H9 (cell line): ENCODE results near the gene DHRSX. TPM values are rescaled to one million over a fixed set of nuclear protein-coding genes. Genes with fewer than 3 reads are reported as not detected.

ENCODE experiments used
- DNase-seq: peaks from one replicate; pipeline ENCODE4 v3.0.0-alpha.2; 2017
- H2AFZ ChIP-seq: one replicate; pipeline ENCODE4 v1.6.1; 2013; ENCODE audit warnings: mild to moderate bottlenecking, low read length, control low read depth, moderate library complexity
- H2AK5ac ChIP-seq: 2 replicates; pipeline ENCODE4 v1.6.1; 2013; ENCODE audit warnings: low read length, control low read depth, mixed read lengths; ENCODE audit not compliant: insufficient read length
- H2BK120ac ChIP-seq: one replicate; pipeline ENCODE4 v1.6.1; 2013; ENCODE audit warnings: low read depth, mild to moderate bottlenecking, low read length, control low read depth, inconsistent platforms; ENCODE audit not compliant: poor library complexity, severe bottlenecking
- H2BK12ac ChIP-seq: 2 replicates; pipeline ENCODE4 v1.6.1; 2013; ENCODE audit warnings: low read length, control low read depth, mixed read lengths, low read depth; ENCODE audit not compliant: insufficient read length
- H2BK15ac ChIP-seq: 2 replicates; pipeline ENCODE4 v1.6.1; 2013; ENCODE audit warnings: low read depth, low read length, control low read depth
- H2BK20ac ChIP-seq: one replicate; pipeline ENCODE4 v1.6.1; 2013; ENCODE audit warnings: low read depth, mild to moderate bottlenecking, low read length, control low read depth, inconsistent platforms; ENCODE audit not compliant: poor library complexity, severe bottlenecking
- H2BK5ac ChIP-seq: 2 replicates; pipeline ENCODE4 v1.6.1; 2013; ENCODE audit warnings: low read length, control low read depth, mixed read lengths; ENCODE audit not compliant: insufficient read length
- H3K14ac ChIP-seq: 2 replicates; pipeline ENCODE4 v1.6.1; 2013; ENCODE audit warnings: low read length, control low read depth; ENCODE audit not compliant: insufficient read depth
- H3K18ac ChIP-seq: 2 replicates; pipeline ENCODE4 v1.6.1; 2013; ENCODE audit warnings: low read depth, mild to moderate bottlenecking, mixed read lengths, low read length, control low read depth; ENCODE audit not compliant: insufficient read length
- H3K23ac ChIP-seq: 2 replicates; pipeline ENCODE4 v1.6.1; 2013; ENCODE audit warnings: low read length, control low read depth, mixed read lengths, low read depth; ENCODE audit not compliant: insufficient read length
- H3K23me2 ChIP-seq: 2 replicates; pipeline ENCODE4 v1.6.1; 2013; ENCODE audit warnings: low read depth, mild to moderate bottlenecking, mixed read lengths, low read length, control low read depth; ENCODE audit not compliant: insufficient read length, poor library complexity, severe bottlenecking
- H3K27ac ChIP-seq: 2 replicates; pipeline ENCODE4 v1.5.1; 2013; ENCODE audit warnings: low read length, control low read depth, mixed read lengths, low read depth; ENCODE audit not compliant: insufficient read length
- H3K27me3 ChIP-seq: 2 replicates; pipeline ENCODE4 v1.6.1; 2013; ENCODE audit warnings: low read length, control low read depth, inconsistent platforms; ENCODE audit not compliant: insufficient read depth
- H3K4ac ChIP-seq: 2 replicates; pipeline ENCODE4 v1.6.1; 2013; ENCODE audit warnings: low read depth, mild to moderate bottlenecking, control low read depth, inconsistent platforms, low read length, moderate library complexity
- H3K4me1 ChIP-seq: 2 replicates; pipeline ENCODE4 v1.6.1; 2013; ENCODE audit warnings: low read length, control low read depth, inconsistent platforms; ENCODE audit not compliant: insufficient read depth
- H3K4me2 ChIP-seq: 2 replicates; pipeline ENCODE4 v1.6.1; 2013; ENCODE audit warnings: low read length, control low read depth, mixed read lengths; ENCODE audit not compliant: insufficient read length, insufficient read depth
- H3K56ac ChIP-seq: 2 replicates; pipeline ENCODE4 v1.6.1; 2013; ENCODE audit warnings: low read depth, mild to moderate bottlenecking, mixed read lengths, low read length, control low read depth; ENCODE audit not compliant: insufficient read length
- H3K79me1 ChIP-seq: 2 replicates; pipeline ENCODE4 v1.6.1; 2013; ENCODE audit warnings: low read depth, mild to moderate bottlenecking, moderate library complexity, low read length, control low read depth, inconsistent platforms; ENCODE audit not compliant: insufficient read depth, poor library complexity, severe bottlenecking
- H3K79me2 ChIP-seq: 2 replicates; pipeline ENCODE4 v1.6.1; 2013; ENCODE audit warnings: low read length, control low read depth, inconsistent platforms; ENCODE audit not compliant: insufficient read depth
- H3K9ac ChIP-seq: 2 replicates; pipeline ENCODE4 v1.6.1; 2013; ENCODE audit warnings: low read length, control low read depth, mixed read lengths; ENCODE audit not compliant: insufficient read length; ENCODE audit errors: extremely low read depth
- H3K9me3 ChIP-seq: one replicate; pipeline ENCODE4 v1.6.1; 2013; ENCODE audit warnings: low read depth, low read length, inconsistent platforms; ENCODE audit not compliant: control insufficient read depth
- H3T11ph ChIP-seq: one replicate; pipeline ENCODE4 v1.6.1; 2013; ENCODE audit warnings: mild to moderate bottlenecking, low read length, control low read depth, inconsistent platforms
- H4K20me1 ChIP-seq: one replicate; pipeline ENCODE4 v1.6.1; 2013; ENCODE audit not compliant: control insufficient read depth, insufficient read length, insufficient read depth
- H4K5ac ChIP-seq: 2 replicates; pipeline ENCODE4 v1.6.1; 2013; ENCODE audit warnings: low read depth, mild to moderate bottlenecking, mixed read lengths, low read length, control low read depth; ENCODE audit not compliant: insufficient read length
- H4K8ac ChIP-seq: replicated peaks from 2 replicates; pipeline ENCODE4 v1.6.1; 2013; ENCODE audit warnings: low read length, control low read depth, mixed read lengths, low read depth; ENCODE audit not compliant: insufficient read length
- H4K91ac ChIP-seq: 2 replicates; pipeline ENCODE4 v1.6.1; 2013; ENCODE audit warnings: low read depth, mild to moderate bottlenecking, moderate library complexity, mixed read lengths, low read length, control low read depth; ENCODE audit not compliant: insufficient read length
- H3K27ac Mint-ChIP-seq, 3 experiments: 2 replicates in 2 of 3; 3 replicates in 1 of 3; pipeline ENCODE4 v1.8.0; 2020 to 2021; ENCODE audit warnings: mixed read lengths in 3 of 3, mild to moderate bottlenecking in 1 of 3, moderate library complexity in 1 of 3
- H3K27me3 Mint-ChIP-seq: 2 replicates; pipeline ENCODE4 v1.8.0; 2021; ENCODE audit warnings: low read depth, mild to moderate bottlenecking, moderate library complexity, mixed read lengths
- H3K36me3 Mint-ChIP-seq, 3 experiments: 2 replicates in 2 of 3; 3 replicates in 1 of 3; pipeline ENCODE4 v1.8.0; 2020 to 2021; ENCODE audit warnings: low read depth in 3 of 3, mixed read lengths in 3 of 3; ENCODE audit not compliant: insufficient read depth in 1 of 3
- H3K4me1 Mint-ChIP-seq, 2 experiments: 2 replicates each; pipeline ENCODE4 v1.8.0; 2020; ENCODE audit warnings: mixed read lengths in 2 of 2
- H3K4me3 Mint-ChIP-seq, 2 experiments: 2 replicates in 1 of 2; 3 replicates in 1 of 2; pipeline ENCODE4 v1.8.0; 2020 to 2021; ENCODE audit warnings: mild to moderate bottlenecking in 2 of 2, mixed read lengths in 2 of 2, moderate library complexity in 1 of 2
- H3K9me3 Mint-ChIP-seq, 2 experiments: 2 replicates in 1 of 2; 3 replicates in 1 of 2; pipeline ENCODE4 v1.8.0; 2020; ENCODE audit warnings: mild to moderate bottlenecking in 2 of 2, mixed read lengths in 2 of 2, moderate library complexity in 1 of 2
- CTCF ChIP-seq: fragments of 200-600 bp; sonication (generic); conservative IDR thresholded peaks from 3 replicates; pipeline ENCODE4 v1.8.0; 2021; ENCODE audit warnings: antibody characterized with exemption, mild to moderate bottlenecking
- WGBS: extraction: QIAGEN DNeasy Blood & Tissue Kit; methylation state at CpG from one replicate; pipeline ENCODE4 v1.1.7; 2013; ENCODE audit warnings: missing lambda C conversion rate, low lambda C conversion rate, mixed read lengths; ENCODE audit not compliant: insufficient read length; ENCODE audit errors: extremely low coverage; 5-methylcytosine and 5-hydroxymethylcytosine counted together
- total RNA-seq: library from RNA; stranded (reverse); gene quantifications from 2 replicates; pipeline ENCODE4 v1.2.1, GENCODE V29; 2021

The DHRSX gene
- total RNA-seq, 1 experiment from 2014 or later, result 44.0 TPM

GRCh38 chrX:2511326-2511725 lies 10.6 kb upstream of the DHRSX start:
- H3K4me3 Mint-ChIP-seq, result no peak overlapping the region
- H3K79me1 ChIP-seq, result no peaks in the 10 kb centered on the region
- no peak overlapping the region for H3K23ac ChIP-seq
- H3K79me2 ChIP-seq, result no peaks in the 10 kb centered on the region
- H3K18ac ChIP-seq, result no peak overlapping the region
- no peak overlapping the region for H3K14ac ChIP-seq
- H3K27ac ChIP-seq, result no peak overlapping the region
- H2BK20ac ChIP-seq, result no peak overlapping the region
- no peak overlapping the region for H3K56ac ChIP-seq
- no peaks in the 10 kb centered on the region for H3K9me3 ChIP-seq
- H3K9me3 Mint-ChIP-seq, result no peaks in the 10 kb centered on the region; a peak in 1 of 5 replicates
- H4K8ac ChIP-seq, result no peak overlapping the region
- H2BK12ac ChIP-seq, result no peak overlapping the region
- H3K9ac ChIP-seq, result no peak overlapping the region
- no peak overlapping the region for H2BK5ac ChIP-seq
- peaks cover 2% of the 10 kb centered on the region; the same call in 1 of the 2 replicates for H3K27me3 Mint-ChIP-seq
- H3K4ac ChIP-seq, result no peak overlapping the region
- H3K23me2 ChIP-seq, result no peaks in the 10 kb centered on the region
- no peak overlapping the region for H4K5ac ChIP-seq
- no peak overlapping the region for H2AFZ ChIP-seq
- TF ChIP-seq CTCF, result no peak
- H3K4me1 Mint-ChIP-seq, result peaks cover 9 to 11% of the 10 kb centered on the region in 2 experiments
- H3T11ph ChIP-seq, result no peak overlapping the region
- no peak for DNase-seq
- H2BK15ac ChIP-seq, result no peak overlapping the region
- no peaks in the 10 kb centered on the region for H3K27me3 ChIP-seq
- no peak overlapping the region for H3K27ac Mint-ChIP-seq
- H3K4me2 ChIP-seq, result no peak overlapping the region
- no peak overlapping the region for H2BK120ac ChIP-seq
- no peak overlapping the region for H4K91ac ChIP-seq
- no peaks in the 10 kb centered on the region for H3K4me1 ChIP-seq
- H3K36me3 Mint-ChIP-seq, result peaks cover 0 to 7% (median 0%) of the 10 kb centered on the region in 3 experiments; a peak in 1 of 7 replicates
- no peak overlapping the region for H2AK5ac ChIP-seq
- no peaks in the 10 kb centered on the region for H4K20me1 ChIP-seq
- WGBS, result no CpG with 5 or more reads among the region's 6 CpGs
